ENCODE data around the gene IGFBP4. TPM values are rescaled to one million over a fixed set of nuclear protein-coding genes. Genes with fewer than 3 reads are reported as not detected.

IGFBP4 gene
- total RNA-seq, 1 experiment from 2014 or later: 7.9 TPM

DNA sequence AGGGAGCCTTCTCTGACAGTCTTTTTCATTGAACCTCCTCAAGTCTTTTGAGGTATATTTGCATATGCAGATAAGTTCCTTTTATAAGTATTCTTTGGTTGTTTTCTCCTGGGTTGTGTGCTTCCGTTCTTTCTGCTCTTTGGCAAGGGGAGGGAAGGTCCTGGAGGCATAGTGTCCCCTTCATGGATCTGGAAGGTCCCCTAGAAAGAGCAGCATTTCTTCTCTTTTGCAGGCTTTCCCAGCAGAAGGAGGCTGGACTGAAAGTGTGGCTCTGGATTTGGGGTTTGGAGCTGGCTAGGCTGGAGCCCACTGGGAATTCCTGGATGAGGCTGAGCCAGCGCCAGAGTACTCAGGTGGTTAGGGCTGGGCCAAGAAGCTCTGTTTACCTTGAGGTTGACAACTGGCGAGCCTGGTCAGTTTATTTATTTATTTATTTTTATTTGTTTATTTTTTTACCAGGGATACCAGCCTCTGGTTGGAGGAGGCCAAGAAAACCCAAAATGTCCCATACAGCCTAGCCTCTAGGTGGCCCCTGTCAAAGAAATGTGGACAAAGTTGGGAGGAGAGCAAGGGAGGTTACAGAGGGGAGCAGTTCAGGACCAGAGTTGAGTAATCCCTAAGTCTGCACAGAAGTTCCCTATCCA, 20.1 kb upstream of the IGFBP4 start:
- no peaks in the 10 kb centered on the region for H3K36me3 ChIP-seq
- DNase-seq: no peak
- no peak overlapping the region for H3K4me3 ChIP-seq
- no peaks in the 10 kb centered on the region for H3K9me3 ChIP-seq
- H3K27me3 ChIP-seq: no peaks in the 10 kb centered on the region

DNA sequence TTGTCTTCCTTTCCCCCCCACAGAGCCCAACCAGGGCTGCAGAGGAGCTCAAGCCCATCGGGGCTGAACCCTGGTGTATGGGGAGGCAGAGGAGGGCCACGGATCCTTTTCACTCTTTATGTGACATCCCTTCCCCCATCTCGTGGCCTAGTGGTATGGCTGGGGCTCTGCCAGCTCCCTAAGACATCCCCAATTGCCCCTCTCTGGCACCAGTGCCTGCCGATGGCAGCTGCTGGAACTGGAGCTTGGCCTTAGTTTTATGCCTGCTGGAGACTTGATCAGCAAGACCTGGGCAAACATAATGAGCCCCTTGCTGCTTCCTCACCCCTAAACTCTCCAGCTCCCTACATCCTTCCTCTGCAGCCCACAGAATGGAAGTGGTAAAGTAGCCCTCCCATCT, 17.5 kb upstream of the IGFBP4 start:
- no peak for DNase-seq
- H3K27me3 ChIP-seq: no peaks in the 10 kb centered on the region
- no peaks in the 10 kb centered on the region for H3K36me3 ChIP-seq
- no peaks in the 10 kb centered on the region for H3K9me3 ChIP-seq
- H3K4me3 ChIP-seq: no peak overlapping the region

DNA sequence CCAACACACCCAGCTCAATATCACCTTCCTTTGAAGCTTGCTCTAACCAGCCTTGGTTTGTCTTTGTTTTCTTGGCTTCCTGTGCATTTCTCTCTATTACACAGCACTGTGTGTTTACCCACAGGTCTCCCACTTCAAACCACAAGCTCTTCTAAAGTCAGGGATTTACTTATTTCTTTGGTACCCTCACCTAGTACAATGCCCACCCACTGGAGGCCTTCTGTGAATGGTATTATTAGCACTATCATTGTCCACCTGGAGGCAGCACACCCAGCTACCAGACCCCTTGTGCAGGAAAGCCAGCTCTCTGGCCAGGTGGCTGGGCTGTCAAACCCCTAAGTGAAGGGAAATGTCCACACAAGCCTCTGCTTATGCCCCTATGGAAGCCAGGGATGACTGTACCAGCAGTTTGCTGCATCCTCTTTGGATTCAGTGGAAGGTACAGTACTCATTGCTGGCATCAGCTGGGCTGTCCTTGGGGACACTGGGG, 16.2 kb upstream of the IGFBP4 start:
- Histone ChIP-seq H3K9me3 (no peaks in the 10 kb centered on the region), H3K4me3 (no peak overlapping the region), H3K27me3 (no peaks in the 10 kb centered on the region), H3K36me3 (no peaks in the 10 kb centered on the region)
- no peak for DNase-seq

DNA sequence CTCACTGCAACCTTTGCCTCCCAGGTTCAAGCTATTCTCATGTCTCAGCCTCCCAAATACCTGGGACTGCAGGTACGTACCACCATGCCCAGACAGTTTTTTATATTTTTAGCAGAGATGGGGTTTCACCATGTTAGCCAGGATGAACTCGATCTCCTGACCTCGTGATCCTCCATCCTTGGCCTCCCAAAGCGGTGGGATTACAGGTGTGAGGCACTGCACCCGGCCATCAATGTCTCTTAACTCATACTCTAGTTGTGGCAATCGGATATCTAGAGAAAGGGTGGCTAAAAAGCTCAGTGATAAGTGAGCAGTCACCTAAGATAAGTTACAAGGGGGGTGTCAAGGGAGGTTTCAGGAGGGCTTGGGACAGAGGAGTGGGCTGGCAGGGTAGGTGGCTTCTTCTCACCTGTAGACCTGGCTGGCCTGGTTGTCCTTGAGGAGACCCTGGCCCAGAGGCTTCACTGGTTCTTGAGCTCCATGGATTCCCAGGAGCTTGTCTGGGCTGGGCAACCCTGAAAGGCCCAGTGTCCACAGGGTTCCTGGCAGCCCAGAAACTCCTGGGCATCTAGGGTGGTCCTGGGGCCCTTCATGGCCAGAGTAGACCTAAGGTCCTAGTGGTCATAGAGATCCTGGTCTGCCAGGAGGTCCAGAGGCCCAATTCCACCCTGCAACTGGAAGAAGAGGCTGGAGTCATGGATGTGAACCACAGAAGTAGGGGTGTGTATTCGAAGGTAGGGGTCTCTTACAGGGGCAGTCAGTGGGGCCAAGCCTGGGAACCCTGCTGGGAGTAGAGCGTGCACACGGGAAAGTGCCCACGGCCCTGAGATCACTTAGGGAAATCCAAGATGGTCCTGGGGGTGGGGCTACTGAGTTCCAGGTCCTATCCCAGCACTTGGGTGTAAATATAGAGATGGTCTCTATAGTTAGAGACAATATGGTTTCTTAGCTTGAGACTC, 12.7 kb upstream of the IGFBP4 start:
- Histone ChIP-seq H3K27me3 (no peaks in the 10 kb centered on the region), H3K9me3 (no peaks in the 10 kb centered on the region), H3K4me3 (no peak overlapping the region), H3K36me3 (no peaks in the 10 kb centered on the region)
- no peak for DNase-seq

DNA sequence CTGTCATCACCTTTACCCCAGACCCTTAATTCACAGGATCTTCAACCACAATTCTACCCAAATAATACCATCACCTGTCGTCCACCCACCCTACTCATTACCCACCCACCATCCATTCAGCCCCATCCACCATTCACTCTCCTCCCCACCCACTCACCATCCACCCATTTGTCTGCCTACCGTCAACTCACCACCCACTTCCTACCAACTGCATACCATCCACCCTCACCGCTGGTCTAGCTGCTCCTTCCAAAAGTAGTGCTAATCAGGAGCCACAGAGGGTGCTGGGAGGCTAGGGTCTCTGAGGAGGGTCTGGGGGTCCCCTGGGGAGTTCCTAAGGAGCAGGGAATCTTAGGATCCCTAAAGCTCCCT, 12.0 kb upstream of the IGFBP4 start:
- no peaks in the 10 kb centered on the region for H3K36me3 ChIP-seq
- no peaks in the 10 kb centered on the region for H3K27me3 ChIP-seq
- H3K4me3 ChIP-seq: no peak overlapping the region
- DNase-seq: no peak
- no peaks in the 10 kb centered on the region for H3K9me3 ChIP-seq

DNA sequence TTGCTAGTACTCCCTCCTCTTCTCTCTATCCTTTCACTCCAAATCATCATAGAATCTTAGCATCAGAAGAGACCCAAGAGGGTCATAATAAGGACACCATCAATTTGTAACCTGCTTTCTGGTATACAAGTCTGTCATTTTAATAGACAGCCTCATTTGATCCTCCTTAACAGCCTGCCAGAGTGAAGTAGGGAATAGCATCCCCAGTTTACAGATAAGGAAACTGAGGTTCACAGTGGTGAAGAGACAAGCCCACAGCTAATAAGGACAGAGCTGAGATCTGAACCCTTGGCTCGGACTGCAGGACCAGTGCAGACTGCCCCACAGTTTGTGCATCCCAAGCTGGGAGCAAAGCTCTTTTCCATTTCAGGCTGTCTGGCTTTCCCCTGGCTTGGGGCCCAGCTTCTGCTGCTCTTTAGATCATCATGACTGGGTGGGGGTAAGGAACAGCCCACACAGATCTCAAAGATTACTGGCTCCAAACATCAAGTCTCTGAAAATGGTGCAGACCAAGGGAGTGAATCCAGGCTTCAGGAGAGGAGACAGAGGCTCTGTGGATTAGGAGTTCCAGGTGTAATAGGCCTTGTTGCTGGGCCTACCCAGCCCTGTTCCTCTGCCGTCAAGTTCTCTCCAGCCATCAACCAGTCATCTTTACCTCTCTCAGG, 10.3 kb upstream of the IGFBP4 start:
- H3K9me3 ChIP-seq: no peaks in the 10 kb centered on the region
- H3K36me3 ChIP-seq: no peaks in the 10 kb centered on the region
- no peak overlapping the region for H3K4me3 ChIP-seq
- no peaks in the 10 kb centered on the region for H3K27me3 ChIP-seq
- DNase-seq: peak; percentile 64

DNA sequence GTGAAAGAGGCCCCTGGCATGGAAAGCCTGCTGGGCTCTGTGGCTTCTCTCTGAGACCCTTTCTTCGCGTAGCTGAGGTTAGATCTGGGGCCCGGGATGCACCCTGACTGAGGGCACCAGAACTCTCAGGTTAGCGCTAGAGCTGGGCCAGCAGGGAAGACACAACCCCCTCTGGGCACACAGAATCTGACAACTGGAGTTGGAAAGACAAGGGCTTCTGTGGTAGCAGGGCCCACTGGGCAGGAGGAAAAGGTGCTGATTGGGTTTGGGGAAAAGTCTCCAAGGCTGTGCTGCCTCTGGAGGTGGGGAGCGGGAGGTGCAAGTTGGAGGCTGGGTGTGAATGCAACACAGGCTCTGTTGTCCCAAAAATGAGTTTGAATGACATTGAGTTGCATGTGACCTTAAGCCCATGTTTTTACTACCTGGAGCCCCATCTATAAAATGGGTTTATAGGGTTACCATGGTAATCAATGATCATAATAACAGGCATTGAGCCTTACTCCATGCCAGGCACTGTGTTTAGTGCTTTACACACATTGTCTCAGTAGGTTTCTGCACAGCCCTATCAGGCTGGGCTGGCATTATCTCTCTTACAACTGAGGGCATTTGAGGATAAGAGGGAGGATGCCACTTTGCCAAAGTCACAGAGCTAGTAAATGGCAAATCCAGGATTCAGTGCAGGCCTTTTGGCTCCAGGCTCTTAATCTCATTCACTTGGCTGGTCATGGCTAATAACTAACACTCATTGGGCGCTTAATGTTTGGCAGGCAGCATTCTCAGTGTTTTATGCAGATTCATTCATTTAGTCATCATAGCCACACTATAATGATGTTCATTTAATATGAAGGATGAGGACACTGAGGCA, 9.5 kb upstream of the IGFBP4 start:
- DNase-seq: peak; percentile 42
- H3K9me3 ChIP-seq: no peaks in the 10 kb centered on the region

DNA sequence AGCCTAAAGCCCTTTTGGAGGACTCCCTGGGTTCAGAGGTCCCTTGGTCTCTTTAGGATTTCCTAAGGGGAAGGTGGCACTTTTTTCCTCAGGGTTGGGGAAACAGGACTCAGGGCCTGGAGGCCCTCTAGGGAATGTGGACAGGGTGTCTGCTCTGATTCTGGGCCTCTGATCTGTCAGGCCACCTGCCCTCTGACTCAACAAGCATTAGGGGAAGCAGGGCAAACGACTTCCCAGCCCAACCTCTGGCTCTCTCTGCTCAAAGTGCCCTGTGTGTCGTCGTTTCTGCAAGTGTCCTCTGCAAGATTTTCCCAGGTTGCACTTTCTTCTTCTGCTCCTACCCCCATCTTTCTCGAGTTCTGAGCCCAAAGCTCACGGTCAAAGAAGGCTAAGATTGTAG, 6.6 kb upstream of the IGFBP4 start:
- no peak for DNase-seq
- no peaks in the 10 kb centered on the region for H3K27me3 ChIP-seq
- no peaks in the 10 kb centered on the region for H3K36me3 ChIP-seq
- H3K4me3 ChIP-seq: no peak overlapping the region
- no peaks in the 10 kb centered on the region for H3K9me3 ChIP-seq

More for the DNA sequence above, 9.5 kb upstream of the IGFBP4 start:
- no peaks in the 10 kb centered on the region for H3K36me3 ChIP-seq
- no peak overlapping the region for H3K4me3 ChIP-seq
- no peaks in the 10 kb centered on the region for H3K27me3 ChIP-seq

DNA sequence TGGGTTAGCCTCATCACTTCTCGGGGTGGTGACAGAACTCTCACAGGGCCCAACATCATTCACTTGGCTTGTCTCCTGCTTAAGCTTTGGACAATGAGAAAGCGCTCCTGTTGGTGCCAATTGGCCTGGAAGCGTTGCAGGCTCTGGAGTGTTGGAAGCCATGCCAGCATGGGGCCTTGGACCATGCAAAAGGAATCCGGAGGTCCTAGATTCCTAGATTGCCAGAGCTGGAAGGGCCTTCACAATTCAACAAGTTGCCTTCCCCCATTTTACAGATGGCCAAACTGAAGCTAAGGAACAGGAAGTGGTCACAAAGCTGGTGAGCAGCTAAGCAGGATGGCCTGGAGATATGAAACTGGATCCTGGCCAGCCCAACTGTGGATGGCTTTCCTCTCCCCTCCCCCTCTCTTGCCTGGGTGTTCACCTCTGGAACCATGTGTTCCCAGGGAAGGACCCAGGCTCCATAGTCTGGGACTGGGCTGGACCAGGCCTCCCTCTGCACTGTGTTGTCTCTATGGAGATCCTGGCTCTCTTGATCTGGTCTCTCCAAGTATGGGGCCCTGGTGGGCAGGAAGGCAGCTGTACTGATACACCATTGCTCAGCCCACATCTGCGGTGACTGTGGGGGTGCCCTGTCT, 6.0 kb upstream of the IGFBP4 start:
- Histone ChIP-seq H3K4me3 (no peak overlapping the region), H3K27me3 (no peaks in the 10 kb centered on the region), H3K36me3 (no peaks in the 10 kb centered on the region), H3K9me3 (no peaks in the 10 kb centered on the region)
- DNase-seq: peak; percentile 80

DNA sequence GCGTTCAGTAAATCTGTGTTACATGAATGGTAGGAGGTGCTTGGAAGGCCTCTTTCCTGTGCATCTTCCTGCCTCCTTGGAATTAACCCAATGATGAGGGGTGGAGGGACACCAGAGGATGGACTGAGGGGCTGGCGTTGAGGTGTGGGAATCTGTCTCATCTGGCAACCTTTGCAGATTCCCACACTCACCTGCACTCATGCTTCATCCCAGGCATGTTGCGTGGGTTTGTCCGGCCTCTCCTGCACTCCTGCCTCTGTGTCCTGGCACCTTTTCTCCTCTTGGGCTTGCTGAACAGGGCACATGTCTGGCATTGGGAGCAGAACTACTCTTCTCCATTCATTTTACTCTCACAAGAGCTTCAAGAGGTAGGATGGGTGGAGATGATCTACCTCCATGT, 3.1 kb upstream of the IGFBP4 start:
- no peak for DNase-seq

DNA sequence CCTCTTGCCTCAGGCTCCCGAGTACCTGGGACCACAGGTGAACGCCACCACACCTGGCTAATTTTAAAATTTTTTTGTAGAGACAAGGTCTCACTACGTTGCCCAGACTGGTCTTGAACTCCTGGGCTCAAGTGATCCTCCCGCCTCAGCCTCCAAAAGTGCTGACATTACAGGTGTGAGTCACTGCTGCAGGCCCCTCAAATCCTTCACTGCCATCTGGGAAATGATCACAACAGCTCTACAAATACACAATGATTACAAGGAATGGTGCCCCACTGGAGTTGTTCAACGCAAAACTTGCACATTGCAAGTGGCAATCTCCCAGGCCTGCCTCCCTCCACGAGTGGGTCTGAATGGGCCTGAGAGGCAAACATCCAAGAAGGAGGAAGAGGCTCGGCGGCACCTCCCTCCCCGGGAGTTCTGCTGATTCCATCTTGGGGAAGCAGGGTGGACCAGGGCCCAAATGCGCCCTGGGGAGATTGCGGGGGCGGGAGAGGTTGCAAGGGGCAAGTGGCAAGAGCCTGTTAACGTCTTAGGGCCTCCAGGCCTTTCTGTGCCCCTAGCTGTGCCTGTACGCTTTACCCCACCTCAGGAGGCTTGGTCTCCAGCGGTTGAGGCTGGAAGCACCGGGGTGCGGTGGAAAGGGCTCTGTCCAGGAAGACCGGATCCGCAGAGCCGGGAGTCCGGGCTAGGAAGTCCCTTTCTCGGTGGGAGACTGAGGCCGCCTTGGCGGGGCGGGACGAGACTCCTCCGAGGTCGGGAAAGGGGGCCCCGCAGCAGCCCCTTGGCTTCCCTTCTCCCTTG, 656 bp upstream of the IGFBP4 start:
- Histone ChIP-seq H3K36me3 (no peaks in the 10 kb centered on the region), H3K9me3 (no peaks in the 10 kb centered on the region), H3K4me3 (peak overlapping the region; percentile 34), H3K27me3 (no peaks in the 10 kb centered on the region)
- DNase-seq: no peak

More for the DNA sequence above, 3.1 kb upstream of the IGFBP4 start:
- H3K4me3 ChIP-seq: no peak overlapping the region
- no peaks in the 10 kb centered on the region for H3K9me3 ChIP-seq
- no peaks in the 10 kb centered on the region for H3K36me3 ChIP-seq
- H3K27me3 ChIP-seq: no peaks in the 10 kb centered on the region

DNA sequence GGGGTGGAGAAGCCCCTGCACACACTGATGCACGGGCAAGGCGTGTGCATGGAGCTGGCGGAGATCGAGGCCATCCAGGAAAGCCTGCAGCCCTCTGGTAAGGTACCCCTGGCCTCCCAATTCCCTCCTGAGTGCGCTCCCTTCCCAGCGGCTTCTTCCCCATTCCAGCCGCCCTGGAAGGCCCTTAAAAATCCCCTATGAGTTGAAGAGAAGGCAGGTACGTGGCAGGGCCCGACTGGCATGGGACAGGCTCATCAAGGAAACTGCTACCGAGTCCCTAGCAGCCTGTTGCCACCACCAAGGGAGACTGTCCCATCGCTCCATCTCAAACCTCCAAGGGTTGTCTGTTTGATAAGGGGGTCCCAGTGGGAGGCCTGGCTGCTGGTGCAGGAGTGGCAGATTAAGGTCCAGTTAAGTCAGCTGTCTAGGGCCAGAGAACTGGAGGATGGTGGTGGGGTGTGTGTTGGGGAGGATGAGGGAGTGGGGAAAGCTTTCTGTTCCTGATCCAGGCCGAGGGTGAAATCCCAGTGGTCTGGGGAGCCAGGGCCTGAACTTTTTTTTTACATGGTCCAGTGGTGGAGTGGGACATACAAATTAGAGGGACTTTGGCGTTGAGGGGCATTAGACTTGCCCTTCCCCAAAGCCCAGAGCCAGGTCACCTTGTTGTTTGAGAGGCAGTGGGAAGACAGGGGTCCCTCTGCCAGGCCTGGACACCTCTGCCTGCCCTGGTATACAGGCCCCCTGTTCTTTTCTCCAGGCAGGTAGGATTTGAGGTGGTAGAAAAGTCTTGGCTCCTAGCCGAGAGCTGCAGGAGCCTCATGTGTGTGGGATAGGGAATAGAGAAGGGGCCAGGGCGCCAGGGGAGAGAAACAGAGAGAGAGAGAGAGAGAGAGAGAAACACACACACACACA, 994 bp downstream of the IGFBP4 start:
- H3K36me3 ChIP-seq: no peaks in the 10 kb centered on the region
- no peak for DNase-seq
- H3K9me3 ChIP-seq: no peaks in the 10 kb centered on the region
- H3K4me3 ChIP-seq: peak overlapping the region; percentile 34
- H3K27me3 ChIP-seq: no peaks in the 10 kb centered on the region

DNA sequence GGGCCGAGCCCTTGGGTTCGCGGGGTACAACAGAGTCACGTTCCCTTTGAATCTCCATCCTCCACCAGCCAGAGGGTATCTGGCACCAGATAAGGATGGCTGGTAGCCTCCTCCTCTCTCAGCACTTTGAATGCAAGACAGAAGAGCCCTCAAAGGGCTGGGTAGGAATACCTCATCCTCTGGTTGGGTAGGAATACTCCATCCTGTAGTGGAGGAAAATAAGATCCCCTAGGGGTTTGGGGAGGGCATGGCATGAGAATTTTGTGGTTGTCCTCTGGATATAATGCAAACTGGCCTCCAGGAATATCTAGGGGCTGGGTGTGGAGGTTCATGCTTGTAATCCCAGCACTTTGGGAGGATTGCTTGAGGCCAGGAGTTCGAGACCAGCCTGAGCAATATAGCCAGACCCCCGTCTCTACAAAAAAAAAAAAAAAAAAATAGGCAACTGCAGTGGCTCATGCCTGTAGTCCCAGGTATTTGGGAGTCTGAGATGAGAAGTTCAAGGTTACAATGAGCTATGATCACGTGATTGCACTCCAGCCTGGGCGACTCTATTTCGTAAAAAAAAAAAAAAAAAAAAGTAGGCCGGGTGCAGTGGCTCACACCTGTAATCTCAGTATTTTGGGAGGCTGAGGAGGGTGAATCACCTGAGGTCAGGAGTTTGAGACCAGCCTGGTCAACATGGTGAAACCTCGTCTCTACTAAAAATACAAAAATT, 2.7 kb downstream of the IGFBP4 start:
- no peak for DNase-seq
- Histone ChIP-seq H3K36me3 (no peaks in the 10 kb centered on the region), H3K4me3 (no peak overlapping the region), H3K9me3 (no peaks in the 10 kb centered on the region), H3K27me3 (no peaks in the 10 kb centered on the region)

DNA sequence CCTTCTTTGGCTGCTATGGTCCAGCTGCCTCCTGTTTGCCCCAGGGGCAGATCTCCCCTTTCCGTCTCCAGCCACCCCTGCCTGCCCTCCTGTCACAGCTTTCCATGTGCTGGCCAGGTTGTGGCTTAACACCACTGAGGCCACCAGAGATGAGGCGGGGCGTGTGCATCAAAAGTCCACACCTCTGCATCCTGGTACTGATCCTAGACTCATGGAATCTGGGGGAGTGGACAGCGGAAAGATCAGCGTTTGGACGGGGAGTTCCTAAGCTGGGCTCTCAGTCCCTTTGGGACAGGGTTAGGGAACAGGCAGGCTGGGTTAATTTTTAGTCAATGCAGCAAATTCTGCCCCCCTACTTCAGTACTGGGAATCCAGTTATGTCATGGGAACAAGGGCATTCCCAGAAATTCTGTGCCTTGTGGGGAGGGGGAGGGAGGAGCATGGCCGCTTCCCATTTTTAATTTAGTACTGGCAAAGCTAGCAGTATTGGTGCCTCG, 3.9 kb downstream of the IGFBP4 start:
- Histone ChIP-seq H3K27me3 (no peaks in the 10 kb centered on the region), H3K4me3 (no peak overlapping the region), H3K9me3 (no peaks in the 10 kb centered on the region), H3K36me3 (no peaks in the 10 kb centered on the region)
- no peak for DNase-seq
